ENCODE data around the gene NAT10. TPM values are rescaled to one million over a fixed set of nuclear protein-coding genes. Genes with fewer than 3 reads are reported as not detected.

The NAT10 gene
- total and polyA plus RNA-seq, 4 donors, result 8.9 to 42.4 (median 29.4) TPM

- Histone ChIP-seq H3K36me3 (ENCODE audit: control insufficient read depth in 1 of 2, insufficient read depth in 2 of 2, low read length in 1 of 2) (no peaks in the 10 kb centered on the region), H3K27me3 (ENCODE audit: control insufficient read depth in 1 of 2, insufficient read depth in 2 of 2, low read length in 1 of 2) (no peaks in the 10 kb centered on the region), H3K4me3 (ENCODE audit: low read length in 2 of 2) (no peak overlapping the region), H3K9me3 (ENCODE audit: control insufficient read depth, low read length) (no peaks in the 10 kb centered on the region), H3K4me1 (ENCODE audit: control insufficient read depth in 1 of 2, insufficient read depth in 2 of 2, low read length in 2 of 2) (no peaks in the 10 kb centered on the region), H3K27ac (ENCODE audit: low read depth in 1 of 2, low read length in 2 of 2) (no peak overlapping the region)
- DNase-seq (no peak), ATAC-seq (ENCODE audit: low FRiP score) (no peak)
- intact Hi-C loops (cut with DNase I), result no loop called here
- 89 to 91% methylated on average over 6 of the region's 6 CpGs for WGBS, 2 donors
These were observed 53.2 kb downstream of the NAT10 start for GRCh38 chr11:34158661-34159060.

GRCh38 chr11:34160049-34160721 is 54.8 kb downstream of the NAT10 start:
- H3K27me3 ChIP-seq (ENCODE audit: control insufficient read depth in 1 of 2, insufficient read depth in 2 of 2, low read length in 1 of 2), result no peaks in the 10 kb centered on the region
- intact Hi-C loops (cut with DNase I), result no loop called here
- no peak for DNase-seq

GRCh38 chr11:34160791-34161190 is 55.4 kb downstream of the NAT10 start:
- intact Hi-C loops (cut with DNase I), result no loop called here
- no peaks in the 10 kb centered on the region for H3K36me3 ChIP-seq (ENCODE audit: control insufficient read depth in 1 of 2, insufficient read depth in 2 of 2, low read length in 1 of 2)
- no peak overlapping the region for H3K27ac ChIP-seq (ENCODE audit: low read depth in 1 of 2, low read length in 2 of 2)
- 85% methylated on average over 18 of the region's 18 CpGs for WGBS, 2 donors
- H3K9me3 ChIP-seq (ENCODE audit: control insufficient read depth, low read length), result no peaks in the 10 kb centered on the region
- no peaks in the 10 kb centered on the region for H3K27me3 ChIP-seq (ENCODE audit: control insufficient read depth in 1 of 2, insufficient read depth in 2 of 2, low read length in 1 of 2)
- ATAC-seq (ENCODE audit: low FRiP score) (no peak), DNase-seq (no peak)
- H3K4me1 ChIP-seq (ENCODE audit: control insufficient read depth in 1 of 2, insufficient read depth in 2 of 2, low read length in 2 of 2), result no peaks in the 10 kb centered on the region
- no peak overlapping the region for H3K4me3 ChIP-seq (ENCODE audit: low read length in 2 of 2)

More at GRCh38 chr11:34160049-34160721, 54.8 kb downstream of the NAT10 start:
- no peaks in the 10 kb centered on the region for H3K36me3 ChIP-seq (ENCODE audit: control insufficient read depth in 1 of 2, insufficient read depth in 2 of 2, low read length in 1 of 2)
- no peak for ATAC-seq (ENCODE audit: low FRiP score)
- no peak overlapping the region for H3K4me3 ChIP-seq (ENCODE audit: low read length in 2 of 2)
- H3K9me3 ChIP-seq (ENCODE audit: control insufficient read depth, low read length), result no peaks in the 10 kb centered on the region
- H3K4me1 ChIP-seq (ENCODE audit: control insufficient read depth in 1 of 2, insufficient read depth in 2 of 2, low read length in 2 of 2), result no peaks in the 10 kb centered on the region
- no peak overlapping the region for H3K27ac ChIP-seq (ENCODE audit: low read depth in 1 of 2, low read length in 2 of 2)
- WGBS, 2 donors, result 69 to 73% methylated on average over 15 to 22 of the region's 22 CpGs

GRCh38 chr11:34161361-34161760 is 55.9 kb downstream of the NAT10 start:
- intact Hi-C loops (cut with DNase I), result no loop called here

GRCh38 chr11:34161812-34162492 is 56.5 kb downstream of the NAT10 start:
- Histone ChIP-seq H3K27me3 (ENCODE audit: control insufficient read depth in 1 of 2, insufficient read depth in 2 of 2, low read length in 1 of 2) (no peaks in the 10 kb centered on the region), H3K36me3 (ENCODE audit: control insufficient read depth in 1 of 2, insufficient read depth in 2 of 2, low read length in 1 of 2) (no peaks in the 10 kb centered on the region), H3K4me1 (ENCODE audit: control insufficient read depth in 1 of 2, insufficient read depth in 2 of 2, low read length in 2 of 2) (no peaks in the 10 kb centered on the region), H3K4me3 (ENCODE audit: low read length in 2 of 2) (no peak overlapping the region), H3K9me3 (ENCODE audit: control insufficient read depth, low read length) (no peaks in the 10 kb centered on the region), H3K27ac (ENCODE audit: low read depth in 1 of 2, low read length in 2 of 2) (no peak overlapping the region)
- ATAC-seq (ENCODE audit: low FRiP score) (no peak), DNase-seq (no peak)
- WGBS, 2 donors, result 85 to 86% methylated on average over 18 of the region's 18 CpGs
- intact Hi-C loops (cut with DNase I), result no loop called here

More at GRCh38 chr11:34161361-34161760, 55.9 kb downstream of the NAT10 start:
- no peaks in the 10 kb centered on the region for H3K27me3 ChIP-seq (ENCODE audit: control insufficient read depth in 1 of 2, insufficient read depth in 2 of 2, low read length in 1 of 2)
- H3K4me3 ChIP-seq (ENCODE audit: low read length in 2 of 2), result no peak overlapping the region
- WGBS, 2 donors, result 90 to 92% methylated on average over 6 of the region's 6 CpGs
- H3K9me3 ChIP-seq (ENCODE audit: control insufficient read depth, low read length), result no peaks in the 10 kb centered on the region
- ATAC-seq (ENCODE audit: low FRiP score) (no peak), DNase-seq (no peak)
- no peaks in the 10 kb centered on the region for H3K36me3 ChIP-seq (ENCODE audit: control insufficient read depth in 1 of 2, insufficient read depth in 2 of 2, low read length in 1 of 2)
- no peak overlapping the region for H3K27ac ChIP-seq (ENCODE audit: low read depth in 1 of 2, low read length in 2 of 2)
- no peaks in the 10 kb centered on the region for H3K4me1 ChIP-seq (ENCODE audit: control insufficient read depth in 1 of 2, insufficient read depth in 2 of 2, low read length in 2 of 2)

GRCh38 chr11:34162493-34162820 is 57.0 kb downstream of the NAT10 start:
- H3K9me3 ChIP-seq (ENCODE audit: control insufficient read depth, low read length), result no peaks in the 10 kb centered on the region
- DNase-seq, result no peak
- WGBS, 2 donors, result 88 to 90% methylated on average over 17 of the region's 17 CpGs
- no peak overlapping the region for H3K4me3 ChIP-seq (ENCODE audit: low read length in 2 of 2)
- ATAC-seq (ENCODE audit: low FRiP score), result no peak
- H3K27me3 ChIP-seq (ENCODE audit: control insufficient read depth in 1 of 2, insufficient read depth in 2 of 2, low read length in 1 of 2), result no peaks in the 10 kb centered on the region
- H3K36me3 ChIP-seq (ENCODE audit: control insufficient read depth in 1 of 2, insufficient read depth in 2 of 2, low read length in 1 of 2), result no peaks in the 10 kb centered on the region
- no peak overlapping the region for H3K27ac ChIP-seq (ENCODE audit: low read depth in 1 of 2, low read length in 2 of 2)
- H3K4me1 ChIP-seq (ENCODE audit: control insufficient read depth in 1 of 2, insufficient read depth in 2 of 2, low read length in 2 of 2), result no peaks in the 10 kb centered on the region
- intact Hi-C loops (cut with DNase I), result no loop called here

- 93% methylated on average over 7 of the region's 7 CpGs for WGBS, 2 donors
- Histone ChIP-seq H3K4me1 (ENCODE audit: control insufficient read depth in 1 of 2, insufficient read depth in 2 of 2, low read length in 2 of 2) (no peaks in the 10 kb centered on the region), H3K9me3 (ENCODE audit: control insufficient read depth, low read length) (no peaks in the 10 kb centered on the region), H3K36me3 (ENCODE audit: control insufficient read depth in 1 of 2, insufficient read depth in 2 of 2, low read length in 1 of 2) (no peaks in the 10 kb centered on the region), H3K27me3 (ENCODE audit: control insufficient read depth in 1 of 2, insufficient read depth in 2 of 2, low read length in 1 of 2) (no peaks in the 10 kb centered on the region), H3K27ac (ENCODE audit: low read depth in 1 of 2, low read length in 2 of 2) (no peak overlapping the region), H3K4me3 (ENCODE audit: low read length in 2 of 2) (no peak overlapping the region)
- intact Hi-C loops (cut with DNase I), result no loop called here
- DNase-seq, result no peak
- ATAC-seq (ENCODE audit: low FRiP score), result no peak
These were observed 57.4 kb downstream of the NAT10 start for GRCh38 chr11:34162856-34163255.

GRCh38 chr11:34165121-34165520 is 59.7 kb downstream of the NAT10 start:
- ATAC-seq (ENCODE audit: low FRiP score), result no peak
- H3K4me3 ChIP-seq (ENCODE audit: low read length in 2 of 2), result no peak overlapping the region
- WGBS, 2 donors, result 89% methylated on average over 13 of the region's 13 CpGs
- H3K4me1 ChIP-seq (ENCODE audit: control insufficient read depth in 1 of 2, insufficient read depth in 2 of 2, low read length in 2 of 2), result no peaks in the 10 kb centered on the region
- H3K36me3 ChIP-seq (ENCODE audit: control insufficient read depth in 1 of 2, insufficient read depth in 2 of 2, low read length in 1 of 2), result no peaks in the 10 kb centered on the region
- DNase-seq, result no peak
- intact Hi-C loops (cut with DNase I), result no loop called here
- no peak overlapping the region for H3K27ac ChIP-seq (ENCODE audit: low read depth in 1 of 2, low read length in 2 of 2)
- H3K9me3 ChIP-seq (ENCODE audit: control insufficient read depth, low read length), result no peaks in the 10 kb centered on the region
- H3K27me3 ChIP-seq (ENCODE audit: control insufficient read depth in 1 of 2, insufficient read depth in 2 of 2, low read length in 1 of 2), result no peaks in the 10 kb centered on the region
